WTC11 (cell line): ENCODE data around the gene GNG4.

Source experiments
- JUN ChIP-seq: sonication (generic); formaldehyde crosslinking; IDR thresholded peaks from 2 replicates; pipeline ENCODE4 v1.8.0; 2023; ENCODE audit warnings: mild to moderate bottlenecking, missing genetic modification reagents
- SP1 ChIP-seq: sonication (generic); formaldehyde crosslinking; conservative IDR thresholded peaks from 2 replicates; pipeline ENCODE4 v1.8.1; 2022; ENCODE audit warnings: missing genetic modification reagents

- TF ChIP-seq JUN (CRISPR knock-in tag): no peak
- TF ChIP-seq SP1: no peak
These were observed 8.4 kb upstream of the GNG4 start for GRCh38 chr1:235657747-235658526.
